Breast epithelium (tissue), 4 donors: ENCODE data around the gene SH3BP1. TPM values are rescaled to one million over a fixed set of nuclear protein-coding genes. Genes with fewer than 3 reads are reported as not detected.
A peak's percentile ranks its signal among the peaks of the same experiment; 100 is the strongest.

Experiments used
- DNase-seq, 2 donors: peaks; one replicate each; pipeline ENCODE4 v3.0.0-alpha.2; 2019; ENCODE audit warnings: low spot score in 2 of 2
- H3K27ac ChIP-seq, 2 donors: fragments of 200-600 bp; sonication (generic) in 1 of 2; one replicate each; pipeline ENCODE4 v1.5.1; 2016 to 2019; ENCODE audit warnings: mild to moderate bottlenecking in 1 of 2
- H3K27me3 ChIP-seq, 2 donors: fragments of 200-600 bp; sonication (generic) in 1 of 2; one replicate each; pipeline versions ENCODE4 v1.5.1 to v1.6.0; 2017 to 2019; ENCODE audit warnings: control low read depth in 1 of 2, mild to moderate bottlenecking in 1 of 2
- H3K36me3 ChIP-seq: fragments of 200-600 bp; one replicate; pipeline ENCODE4 v1.5.1; 2019
- H3K4me1 ChIP-seq, 2 donors: fragments of 200-600 bp; sonication (generic); one replicate each; pipeline ENCODE4 v1.5.1; 2016 to 2019; ENCODE audit warnings: control low read depth in 1 of 2
- H3K4me3 ChIP-seq, 3 donors: fragments of 200-600 bp; sonication (generic); 1 replicate in 2 of 3; 2 replicates in 1 of 3; pipeline ENCODE4 v1.5.1; 2016 to 2019; ENCODE audit warnings: mild to moderate bottlenecking in 3 of 3, moderate library complexity in 2 of 3
- H3K9me3 ChIP-seq, 2 donors: fragments of 200-600 bp; sonication (generic) in 1 of 2; one replicate each; pipeline ENCODE4 v1.5.1; 2016 to 2019; ENCODE audit warnings: control low read depth in 1 of 2
- CTCF ChIP-seq, 3 donors: fragments of 450-650 bp; IDR thresholded peaks; one replicate each; pipeline ENCODE4 v1.5.1; 2016 to 2017; ENCODE audit warnings: antibody characterized with exemption in 3 of 3, mild to moderate bottlenecking in 3 of 3, moderate library complexity in 3 of 3
- POLR2A ChIP-seq: fragments of 450-650 bp; IDR thresholded peaks from one replicate; pipeline ENCODE4 v1.6.1; 2016; ENCODE audit warnings: antibody characterized with exemption, mild to moderate bottlenecking, moderate library complexity
- POLR2AphosphoS5 ChIP-seq, 3 donors: sonication (generic); formaldehyde crosslinking; IDR thresholded peaks; one replicate each; pipeline ENCODE4 v1.6.1; 2017; ENCODE audit warnings: antibody characterized with exemption in 3 of 3
- intact Hi-C: fragments of 100-400 bp; cut with DNase I; formaldehyde crosslinking; loops from one replicate; pipeline ENCODE4 v1.15.1; 2023; ENCODE audit warnings: low total_unique reads
- total RNA-seq, 3 donors: library from RNA; depleted of rRNA; stranded (reverse); fragments of >200 nt; gene quantifications; one replicate each; pipeline ENCODE4 v1.1.0, GENCODE V29; 2016

Gene SH3BP1
- total RNA-seq, 3 donors from 2014 or later: 3.8 to 8.8 (median 7.3) TPM

GRCh38 chr22:37618674-37619073, 20.8 kb upstream of the SH3BP1 start:
- Histone ChIP-seq H3K27me3 (no peaks in the 10 kb centered on the region), H3K36me3 (no peaks in the 10 kb centered on the region), H3K9me3 (no peaks in the 10 kb centered on the region), H3K4me3 (no peak overlapping the region), H3K4me1 (peaks cover 0 to 4% of the 10 kb centered on the region in 2 donors), H3K27ac (no peak overlapping the region)
- TF ChIP-seq POLR2A: no peak
- no peak for TF ChIP-seq CTCF (IDR thresholded peaks at IDR 0.05)
- no peak for TF ChIP-seq POLR2AphosphoS5 (IDR thresholded peaks at IDR 0.05)
- intact Hi-C loops: no loop called here
- DNase-seq: no peak

- no peak overlapping the region for H3K27ac ChIP-seq
- intact Hi-C loops: no loop called here
- no peaks in the 10 kb centered on the region for H3K36me3 ChIP-seq
- no peak for TF ChIP-seq POLR2A
- TF ChIP-seq POLR2AphosphoS5 (IDR thresholded peaks at IDR 0.05): no peak
- no peak for TF ChIP-seq CTCF (IDR thresholded peaks at IDR 0.05)
- no peak overlapping the region for H3K4me3 ChIP-seq
- H3K27me3 ChIP-seq: no peaks in the 10 kb centered on the region
- H3K4me1 ChIP-seq: peaks cover 3 to 8% of the 10 kb centered on the region in 2 donors
- no peak for DNase-seq
- no peaks in the 10 kb centered on the region for H3K9me3 ChIP-seq
Measured at GRCh38 chr22:37619991-37620390, 19.5 kb upstream of the SH3BP1 start.

- DNase-seq: no peak
- Histone ChIP-seq H3K27me3 (no peaks in the 10 kb centered on the region), H3K9me3 (no peaks in the 10 kb centered on the region), H3K4me3 (no peak overlapping the region), H3K4me1 (peaks cover 11 to 17% of the 10 kb centered on the region in 2 donors), H3K36me3 (no peaks in the 10 kb centered on the region), H3K27ac (no peak overlapping the region)
- TF ChIP-seq CTCF (IDR thresholded peaks at IDR 0.05) (no peak), POLR2A (no peak), POLR2AphosphoS5 (IDR thresholded peaks at IDR 0.05) (no peak)
- intact Hi-C loops: no loop called here
Measured at GRCh38 chr22:37621352-37621860, 18.1 kb upstream of the SH3BP1 start.

GRCh38 chr22:37623075-37624016, 16.1 kb upstream of the SH3BP1 start:
- intact Hi-C loops: no loop called here
- H3K27ac ChIP-seq: peak overlapping the region; percentile 39 to 84
- no peaks in the 10 kb centered on the region for H3K27me3 ChIP-seq
- no peaks in the 10 kb centered on the region for H3K9me3 ChIP-seq
- H3K36me3 ChIP-seq: no peaks in the 10 kb centered on the region
- DNase-seq: no peak
- H3K4me1 ChIP-seq: peaks cover 17 to 29% of the 10 kb centered on the region in 2 donors
- no peak overlapping the region for H3K4me3 ChIP-seq
- TF ChIP-seq POLR2AphosphoS5 (IDR thresholded peaks at IDR 0.05): no peak
- TF ChIP-seq CTCF (IDR thresholded peaks at IDR 0.05): peak; percentile 20 to 57 (median 44)

- Histone ChIP-seq H3K9me3 (no peaks in the 10 kb centered on the region), H3K27ac (peak overlapping the region; percentile 39 to 84), H3K27me3 (no peaks in the 10 kb centered on the region), H3K36me3 (no peaks in the 10 kb centered on the region), H3K4me1 (peaks cover 17 to 29% of the 10 kb centered on the region in 2 donors), H3K4me3 (no peak overlapping the region)
- TF ChIP-seq POLR2AphosphoS5 (IDR thresholded peaks at IDR 0.05): no peak
- no peak for TF ChIP-seq POLR2A
- TF ChIP-seq CTCF (IDR thresholded peaks at IDR 0.05): no peak
- peak in 1 of 2 donors; percentile 74 for DNase-seq
- intact Hi-C loops: no loop called here
Measured at GRCh38 chr22:37624017-37624365, 15.5 kb upstream of the SH3BP1 start.
